Endodermal cell (in vitro differentiated cells): ENCODE measurements around the gene VAC14. TPM values are rescaled to one million over a fixed set of nuclear protein-coding genes. Genes with fewer than 3 reads are reported as not detected.

Experiments used
- DNase-seq: peaks from one replicate; pipeline ENCODE4 v3.0.0-alpha.2; 2017
- H3K27ac ChIP-seq: 2 replicates; pipeline ENCODE4 v1.5.1; 2013; ENCODE audit warnings: mild to moderate bottlenecking, low read depth, low read length, moderate library complexity
- H3K27me3 ChIP-seq: 2 replicates; pipeline ENCODE4 v1.6.1; 2013; ENCODE audit warnings: mild to moderate bottlenecking, low read length, moderate library complexity; ENCODE audit not compliant: insufficient read depth, control insufficient read depth, poor library complexity, severe bottlenecking
- H3K36me3 ChIP-seq: 2 replicates; pipeline ENCODE4 v1.7.0; 2013; ENCODE audit warnings: mild to moderate bottlenecking, low read length, moderate library complexity; ENCODE audit not compliant: control insufficient read depth, insufficient read depth
- H3K4me1 ChIP-seq: one replicate; pipeline ENCODE4 v1.7.0; 2013; ENCODE audit warnings: low read length; ENCODE audit not compliant: control insufficient read depth, insufficient read depth
- H3K4me3 ChIP-seq: 2 replicates; pipeline ENCODE4 v1.5.1; 2013; ENCODE audit warnings: mild to moderate bottlenecking, low read length, moderate library complexity
- H3K9ac ChIP-seq: 2 replicates; pipeline ENCODE4 v1.6.1; 2013; ENCODE audit warnings: mild to moderate bottlenecking, low read length, moderate library complexity; ENCODE audit not compliant: poor library complexity, severe bottlenecking; ENCODE audit errors: extremely low read depth
- H3K9me3 ChIP-seq: 2 replicates; pipeline ENCODE4 v1.6.1; 2013; ENCODE audit warnings: mild to moderate bottlenecking, low read length, moderate library complexity; ENCODE audit not compliant: control insufficient read depth
- H3K27ac Mint-ChIP-seq: 2 replicates; pipeline ENCODE4 v1.8.0; 2020; ENCODE audit warnings: mixed read lengths
- H3K27me3 Mint-ChIP-seq: 2 replicates; pipeline ENCODE4 v1.8.0; 2021; ENCODE audit warnings: mild to moderate bottlenecking, mixed read lengths; ENCODE audit not compliant: insufficient read depth
- H3K36me3 Mint-ChIP-seq: 2 replicates; pipeline ENCODE4 v1.8.0; 2020; ENCODE audit warnings: low read depth, mixed read lengths
- H3K4me1 Mint-ChIP-seq: 2 replicates; pipeline ENCODE4 v1.8.0; 2020; ENCODE audit warnings: mixed read lengths
- H3K4me3 Mint-ChIP-seq: 2 replicates; pipeline ENCODE4 v1.8.0; 2020; ENCODE audit warnings: mild to moderate bottlenecking, moderate library complexity, mixed read lengths
- H3K9me3 Mint-ChIP-seq: 2 replicates; pipeline ENCODE4 v1.8.0; 2020; ENCODE audit warnings: mild to moderate bottlenecking, mixed read lengths
- WGBS, 2 experiments: methylation state at CpG; one replicate each; pipeline versions ENCODE4 v1.1.5 to v1.1.7; 2013; ENCODE audit warnings: missing lambda C conversion rate in 2 of 2, mixed read lengths in 1 of 2; ENCODE audit not compliant: insufficient coverage in 1 of 2, insufficient read length in 1 of 2; 5-methylcytosine and 5-hydroxymethylcytosine counted together
- total RNA-seq, 2 donors: library from RNA; stranded (reverse); fragmentation: NEBNext Ultra II Directional in 1 of 2; extraction: Animal tissue kit (Norgen Biotek cat#: 25700) in 1 of 2; gene quantifications; 2 replicates in 1 of 2; 3 replicates in 1 of 2; pipeline ENCODE4 v1.2.1, GENCODE V29; 2021
- TF ChIP-seq, protein P1 (sequence below): fragments of 200-600 bp; sonication (generic); conservative IDR thresholded peaks from 2 replicates; pipeline ENCODE4 v1.5.0; 2021; ENCODE audit warnings: antibody characterized with exemption, mild to moderate bottlenecking

The VAC14 gene
- total RNA-seq, 2 donors from 2014 or later = 47.5 to 48.7 TPM

DNA sequence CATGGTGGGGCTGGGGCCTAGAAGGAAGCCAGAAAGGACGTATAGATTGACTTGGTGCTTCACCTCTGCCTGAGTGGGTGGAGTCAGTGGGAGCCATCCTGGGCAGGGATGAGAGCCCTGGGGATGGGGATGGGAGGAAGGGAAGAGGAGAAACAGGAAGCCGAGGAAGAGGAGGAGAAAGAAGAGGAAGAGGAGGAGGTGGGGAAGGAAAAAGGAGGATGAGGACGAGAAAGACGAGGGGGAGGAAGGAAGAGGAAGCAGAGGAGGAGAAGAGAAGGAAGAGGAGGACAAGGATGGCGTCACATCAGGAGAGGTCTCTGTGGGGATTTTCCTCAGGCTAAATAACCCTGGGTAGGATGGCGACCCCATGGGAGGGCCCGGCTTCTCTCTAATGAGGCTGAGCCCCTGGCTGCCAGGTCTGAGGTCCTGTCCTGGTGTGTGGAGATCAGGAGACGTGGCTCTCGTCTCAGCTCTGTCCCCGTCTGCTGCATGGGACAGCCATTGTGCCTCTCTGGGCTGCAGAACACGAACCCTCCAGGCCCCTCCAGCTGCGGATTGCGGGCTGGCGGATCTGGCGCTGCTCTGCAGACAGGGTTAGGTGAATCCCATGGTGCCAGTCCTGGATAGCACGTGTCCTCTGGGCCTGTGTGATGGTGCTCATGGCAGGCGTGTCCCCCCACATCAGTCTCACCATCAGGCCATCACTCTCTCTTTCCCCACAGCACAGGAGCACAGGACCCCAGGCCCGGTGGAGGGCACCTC, 79.6 kb downstream of the VAC14 start:
- H3K4me3 ChIP-seq = no peak overlapping the region
- H3K9me3 Mint-ChIP-seq = peaks cover 7% of the 10 kb centered on the region
- TF ChIP-seq, protein P1, sequence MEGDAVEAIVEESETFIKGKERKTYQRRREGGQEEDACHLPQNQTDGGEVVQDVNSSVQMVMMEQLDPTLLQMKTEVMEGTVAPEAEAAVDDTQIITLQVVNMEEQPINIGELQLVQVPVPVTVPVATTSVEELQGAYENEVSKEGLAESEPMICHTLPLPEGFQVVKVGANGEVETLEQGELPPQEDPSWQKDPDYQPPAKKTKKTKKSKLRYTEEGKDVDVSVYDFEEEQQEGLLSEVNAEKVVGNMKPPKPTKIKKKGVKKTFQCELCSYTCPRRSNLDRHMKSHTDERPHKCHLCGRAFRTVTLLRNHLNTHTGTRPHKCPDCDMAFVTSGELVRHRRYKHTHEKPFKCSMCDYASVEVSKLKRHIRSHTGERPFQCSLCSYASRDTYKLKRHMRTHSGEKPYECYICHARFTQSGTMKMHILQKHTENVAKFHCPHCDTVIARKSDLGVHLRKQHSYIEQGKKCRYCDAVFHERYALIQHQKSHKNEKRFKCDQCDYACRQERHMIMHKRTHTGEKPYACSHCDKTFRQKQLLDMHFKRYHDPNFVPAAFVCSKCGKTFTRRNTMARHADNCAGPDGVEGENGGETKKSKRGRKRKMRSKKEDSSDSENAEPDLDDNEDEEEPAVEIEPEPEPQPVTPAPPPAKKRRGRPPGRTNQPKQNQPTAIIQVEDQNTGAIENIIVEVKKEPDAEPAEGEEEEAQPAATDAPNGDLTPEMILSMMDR = no peak
- no peaks in the 10 kb centered on the region for H3K27me3 Mint-ChIP-seq
- 92 to 99% methylated on average over 11 to 18 of the region's 18 CpGs for WGBS, 2 experiments
- H3K4me1 ChIP-seq = no peaks in the 10 kb centered on the region
- H3K9ac ChIP-seq = no peak overlapping the region
- H3K9me3 ChIP-seq = peaks cover 7% of the 10 kb centered on the region
- no peaks in the 10 kb centered on the region for H3K4me1 Mint-ChIP-seq
- no peaks in the 10 kb centered on the region for H3K36me3 ChIP-seq
- no peaks in the 10 kb centered on the region for H3K27me3 ChIP-seq
- no peak overlapping the region for H3K27ac Mint-ChIP-seq
- no peak for DNase-seq
- peaks cover 41% of the 10 kb centered on the region for H3K36me3 Mint-ChIP-seq
- H3K27ac ChIP-seq = no peak overlapping the region
- H3K4me3 Mint-ChIP-seq = no peak overlapping the region

GRCh38 chr16:70720425-70721201, 80.3 kb downstream of the VAC14 start:
- Histone ChIP-seq H3K36me3 (no peaks in the 10 kb centered on the region), H3K4me3 (no peak overlapping the region), H3K27ac (no peak overlapping the region), H3K9me3 (peaks cover 7% of the 10 kb centered on the region), H3K9ac (no peak overlapping the region), H3K27me3 (no peaks in the 10 kb centered on the region), H3K4me1 (no peaks in the 10 kb centered on the region)
- Mint-ChIP-seq H3K27ac (no peak overlapping the region), H3K4me3 (no peak overlapping the region), H3K27me3 (no peaks in the 10 kb centered on the region), H3K36me3 (peaks cover 41% of the 10 kb centered on the region), H3K9me3 (peaks cover 7% of the 10 kb centered on the region), H3K4me1 (peaks cover 4% of the 10 kb centered on the region)
- WGBS, 2 experiments = 91 to 94% methylated on average over 14 to 18 of the region's 18 CpGs
- TF ChIP-seq, protein P1 = no peak
- no peak for DNase-seq

- H3K27me3 Mint-ChIP-seq = no peaks in the 10 kb centered on the region
- H3K4me1 Mint-ChIP-seq = peaks cover 13% of the 10 kb centered on the region
- DNase-seq = no peak
- no peak overlapping the region for H3K27ac Mint-ChIP-seq
- H3K4me1 ChIP-seq = no peaks in the 10 kb centered on the region
- no peaks in the 10 kb centered on the region for H3K36me3 ChIP-seq
- peaks cover 7% of the 10 kb centered on the region for H3K9me3 ChIP-seq
- no peak overlapping the region for H3K9ac ChIP-seq
- no peak overlapping the region for H3K4me3 ChIP-seq
- H3K9me3 Mint-ChIP-seq = peaks cover 7% of the 10 kb centered on the region
- H3K27me3 ChIP-seq = no peaks in the 10 kb centered on the region
- WGBS, 2 experiments = 94% methylated on average over 8 of the region's 9 CpGs; no CpG with 5 or more reads in 1 of the 2 experiments
- peaks cover 33% of the 10 kb centered on the region for H3K36me3 Mint-ChIP-seq
- H3K27ac ChIP-seq = no peak overlapping the region
- no peak overlapping the region for H3K4me3 Mint-ChIP-seq
- TF ChIP-seq, protein P1 = no peak
Measured at GRCh38 chr16:70717065-70717464, 83.9 kb downstream of the VAC14 start.
